ENCODE results near the gene AADAC.
"Not testable (repeated sequence)": the region's sequence is repeated elsewhere in the genome, so short reads cannot be mapped to it uniquely, and the experiment has no call there.

The AADAC gene

DNA sequence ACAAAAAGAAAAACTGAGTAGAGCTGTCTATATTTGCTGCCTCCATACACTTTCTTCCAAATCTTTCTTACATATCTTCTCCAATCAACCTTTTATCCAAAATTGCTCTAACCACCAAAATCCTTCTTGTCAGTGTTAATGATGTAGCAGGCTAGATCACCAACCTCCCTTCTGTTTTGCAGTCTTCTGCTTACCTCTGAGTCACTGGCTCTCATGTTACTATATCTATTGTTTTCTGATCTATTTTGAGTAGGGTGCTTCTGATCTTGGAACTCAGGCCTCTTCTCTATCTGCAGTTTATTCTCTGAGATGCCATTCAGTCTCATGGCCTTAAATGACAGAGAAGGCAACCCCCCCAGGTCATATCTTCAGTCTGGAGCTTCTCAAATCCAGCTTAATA is 26.3 kb upstream of the AADAC start:
- in situ Hi-C loops (cut with MboI; ENCODE audit: low pct_unique_long_range_greater_than_20kb, low sequenced_read_pairs, unreplicated experiment), result no loop called here
- no peak for DNase-seq (ENCODE audit: low spot score)

DNA sequence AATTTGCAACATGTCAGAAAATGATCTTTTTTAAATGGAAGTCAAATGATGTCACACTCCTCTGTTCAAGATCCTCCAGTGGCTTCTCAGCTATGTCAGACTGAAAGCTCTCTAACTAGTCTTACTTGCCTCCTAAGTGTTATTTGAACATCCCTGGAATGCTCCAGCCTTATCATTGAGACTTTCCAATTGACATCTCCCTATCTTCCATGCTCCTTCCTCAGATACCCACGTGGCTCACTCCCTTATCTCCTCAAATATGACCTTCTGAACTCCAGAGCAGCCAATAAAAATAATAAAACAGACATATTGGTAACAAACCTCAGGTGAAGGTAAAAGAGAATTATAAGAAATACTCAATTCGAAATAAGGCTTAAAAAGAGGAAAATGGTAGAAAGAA is 25.5 kb upstream of the AADAC start:
- TF ChIP-seq, protein P1, sequence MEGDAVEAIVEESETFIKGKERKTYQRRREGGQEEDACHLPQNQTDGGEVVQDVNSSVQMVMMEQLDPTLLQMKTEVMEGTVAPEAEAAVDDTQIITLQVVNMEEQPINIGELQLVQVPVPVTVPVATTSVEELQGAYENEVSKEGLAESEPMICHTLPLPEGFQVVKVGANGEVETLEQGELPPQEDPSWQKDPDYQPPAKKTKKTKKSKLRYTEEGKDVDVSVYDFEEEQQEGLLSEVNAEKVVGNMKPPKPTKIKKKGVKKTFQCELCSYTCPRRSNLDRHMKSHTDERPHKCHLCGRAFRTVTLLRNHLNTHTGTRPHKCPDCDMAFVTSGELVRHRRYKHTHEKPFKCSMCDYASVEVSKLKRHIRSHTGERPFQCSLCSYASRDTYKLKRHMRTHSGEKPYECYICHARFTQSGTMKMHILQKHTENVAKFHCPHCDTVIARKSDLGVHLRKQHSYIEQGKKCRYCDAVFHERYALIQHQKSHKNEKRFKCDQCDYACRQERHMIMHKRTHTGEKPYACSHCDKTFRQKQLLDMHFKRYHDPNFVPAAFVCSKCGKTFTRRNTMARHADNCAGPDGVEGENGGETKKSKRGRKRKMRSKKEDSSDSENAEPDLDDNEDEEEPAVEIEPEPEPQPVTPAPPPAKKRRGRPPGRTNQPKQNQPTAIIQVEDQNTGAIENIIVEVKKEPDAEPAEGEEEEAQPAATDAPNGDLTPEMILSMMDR (IDR thresholded peaks at IDR 0.05; ENCODE audit: extremely low read depth, insufficient read depth, missing control alignments), result no peak
- no peak for DNase-seq (ENCODE audit: low spot score)
- in situ Hi-C loops (cut with MboI; ENCODE audit: low pct_unique_long_range_greater_than_20kb, low sequenced_read_pairs, unreplicated experiment), result no loop called here

More for the DNA sequence above, 26.3 kb upstream of the AADAC start:
- TF ChIP-seq, protein P1 (IDR thresholded peaks at IDR 0.05; ENCODE audit: extremely low read depth, insufficient read depth, missing control alignments), result no peak

DNA sequence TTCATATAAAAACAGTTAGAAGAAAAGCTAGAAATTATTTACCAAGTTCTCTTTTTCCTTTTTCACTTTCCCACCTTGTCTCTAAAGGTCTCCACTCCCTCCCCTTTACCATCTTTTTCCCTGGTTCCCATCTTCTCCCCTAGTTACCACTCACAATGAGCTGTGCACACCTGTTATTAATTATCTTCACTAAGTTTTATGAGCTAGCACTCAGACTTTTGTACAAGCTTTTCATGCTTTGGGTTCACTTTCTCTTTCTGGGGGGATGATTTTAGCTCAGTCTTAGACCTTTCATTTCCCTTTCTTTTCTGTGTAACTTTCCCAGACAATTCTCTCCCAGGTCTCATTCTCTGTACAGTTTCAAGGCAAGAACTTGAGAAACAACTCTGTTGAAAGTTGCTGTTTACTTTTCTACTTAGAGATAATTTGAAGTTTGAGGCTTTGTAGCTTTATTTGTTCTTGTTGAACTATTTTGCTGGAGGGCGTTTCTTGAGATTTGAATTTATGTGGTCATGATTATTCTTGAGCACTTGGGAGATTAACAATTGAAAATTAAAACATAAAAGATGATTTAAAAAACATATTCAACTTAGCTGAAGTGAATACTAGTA is 24.0 kb upstream of the AADAC start:
- no peak for DNase-seq (ENCODE audit: low spot score)
- in situ Hi-C loops (cut with MboI; ENCODE audit: low pct_unique_long_range_greater_than_20kb, low sequenced_read_pairs, unreplicated experiment), result no loop called here
- TF ChIP-seq, protein P1 (IDR thresholded peaks at IDR 0.05; ENCODE audit: extremely low read depth, insufficient read depth, missing control alignments), result no peak

DNA sequence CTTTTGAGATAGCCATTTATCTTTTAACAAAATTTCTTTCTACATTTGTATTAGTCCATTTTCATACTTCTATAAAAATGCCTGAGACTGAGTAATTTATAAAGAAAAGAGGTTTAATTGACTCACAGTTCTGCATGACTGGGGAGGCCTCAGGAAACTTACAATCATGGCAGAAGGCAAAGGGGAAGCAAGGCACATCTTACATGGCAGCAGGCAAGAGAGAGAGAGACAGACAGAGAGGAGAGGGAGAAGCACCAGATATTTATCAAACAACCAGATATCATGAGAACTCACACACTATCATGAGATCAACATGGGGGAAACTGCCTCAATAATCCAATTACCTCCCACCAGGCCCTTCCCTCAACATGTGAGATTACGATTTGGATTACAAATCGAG is 23.2 kb upstream of the AADAC start:
- in situ Hi-C loops (cut with MboI; ENCODE audit: low pct_unique_long_range_greater_than_20kb, low sequenced_read_pairs, unreplicated experiment); DNase-seq (ENCODE audit: low spot score): not testable (repeated sequence)

DNA sequence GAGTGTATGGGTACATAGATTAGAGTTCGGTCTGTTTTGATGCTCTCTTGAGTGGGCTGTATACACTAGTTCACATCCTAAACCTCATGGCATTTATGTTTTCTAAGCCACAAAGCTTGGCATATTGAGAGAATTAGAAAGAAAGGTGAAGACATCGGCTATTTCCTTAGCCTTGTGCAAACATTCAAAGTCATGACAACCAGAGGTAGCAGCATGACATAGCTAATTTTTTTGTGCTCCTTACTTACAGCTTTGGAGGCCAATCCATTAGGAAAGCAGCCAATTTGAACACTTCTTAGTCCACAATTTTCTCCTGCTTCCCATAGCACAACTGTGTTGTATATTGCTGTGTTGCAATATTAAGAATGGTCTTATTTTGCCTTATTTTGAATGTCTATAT is 21.5 kb upstream of the AADAC start:
- no peak for DNase-seq (ENCODE audit: low spot score)
- TF ChIP-seq, protein P1 (IDR thresholded peaks at IDR 0.05; ENCODE audit: extremely low read depth, insufficient read depth, missing control alignments), result no peak
- in situ Hi-C loops (cut with MboI; ENCODE audit: low pct_unique_long_range_greater_than_20kb, low sequenced_read_pairs, unreplicated experiment), result no loop called here

DNA sequence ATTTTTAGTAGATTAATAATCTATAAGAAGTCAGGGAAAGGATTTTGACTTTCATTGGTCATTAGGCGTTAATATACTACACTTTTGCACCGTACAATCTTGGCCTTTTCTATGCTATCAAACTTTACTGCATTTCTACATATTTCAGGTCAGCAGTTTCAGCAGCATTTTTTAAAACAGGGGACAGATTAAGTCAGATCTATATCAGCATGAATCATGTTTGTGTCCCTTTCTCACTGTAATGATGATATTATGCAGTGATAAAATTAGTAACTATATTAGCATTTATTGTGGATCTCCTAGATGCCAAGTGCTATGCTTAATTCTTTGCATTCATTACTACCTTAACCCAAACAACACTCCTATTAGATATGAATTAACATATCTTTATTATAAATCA is 20.3 kb upstream of the AADAC start:
- in situ Hi-C loops (cut with MboI; ENCODE audit: low pct_unique_long_range_greater_than_20kb, low sequenced_read_pairs, unreplicated experiment), result no loop called here
- TF ChIP-seq, protein P1 (IDR thresholded peaks at IDR 0.05; ENCODE audit: extremely low read depth, insufficient read depth, missing control alignments), result no peak
- DNase-seq (ENCODE audit: low spot score), result no peak

DNA sequence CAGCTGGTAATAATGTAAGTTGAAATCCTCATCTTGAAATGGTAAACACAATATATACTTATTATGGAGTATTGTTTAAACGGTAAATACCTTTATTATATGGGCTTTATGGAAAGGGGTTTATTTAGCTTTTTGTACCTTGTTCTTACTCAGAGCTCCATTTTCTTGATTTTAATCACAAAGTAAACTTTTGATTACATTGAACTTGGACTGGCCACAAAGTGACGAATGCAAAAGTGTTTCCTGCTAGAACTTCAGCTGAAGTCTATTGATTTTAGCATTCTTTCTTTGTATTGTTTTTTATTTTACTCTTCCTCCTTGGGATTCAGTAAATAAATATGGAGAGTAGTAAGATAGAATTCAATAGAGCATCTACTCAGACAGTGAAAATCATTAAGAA is 19.8 kb upstream of the AADAC start:
- TF ChIP-seq, protein P1 (IDR thresholded peaks at IDR 0.05; ENCODE audit: extremely low read depth, insufficient read depth, missing control alignments), result no peak
- in situ Hi-C loops (cut with MboI; ENCODE audit: low pct_unique_long_range_greater_than_20kb, low sequenced_read_pairs, unreplicated experiment), result no loop called here
- no peak for DNase-seq (ENCODE audit: low spot score)
